ENCODE results near the gene SUGCT.

The SUGCT gene

DNA sequence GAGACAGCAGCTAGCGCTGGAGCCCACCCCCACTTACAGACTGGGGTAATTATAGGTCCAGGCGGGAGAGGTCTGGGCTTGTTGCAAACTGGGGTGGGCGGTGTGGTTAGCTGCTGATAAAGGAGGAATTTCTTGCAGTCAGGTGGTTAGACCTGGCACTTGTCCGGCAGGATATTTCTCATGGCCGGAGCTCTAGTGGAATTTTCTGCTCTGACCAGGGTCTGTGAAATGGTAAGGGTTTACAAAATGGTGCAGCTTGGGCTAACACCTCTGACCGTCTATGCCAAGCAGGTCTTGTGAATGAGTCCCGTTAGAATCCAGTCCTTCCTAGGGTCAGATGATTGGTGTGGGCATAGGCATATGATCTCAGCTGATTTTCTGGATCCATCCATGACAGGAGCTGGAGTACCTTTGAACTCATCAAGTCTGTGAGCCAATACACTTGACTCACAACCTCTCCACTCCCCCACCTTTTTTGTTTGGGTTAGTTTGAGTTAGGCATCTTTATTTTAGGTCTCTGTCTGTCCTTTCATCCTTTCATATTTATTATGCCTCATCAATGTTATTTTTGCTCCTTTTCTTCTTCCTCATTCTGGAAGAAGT, 213.4 kb downstream of the SUGCT start:
- TF ChIP-seq CTCF (IDR thresholded peaks at IDR 0.05; ENCODE audit: control extremely low read depth, extremely low read depth, low read depth, missing control alignments): no peak
- ChIA-PET POLR2A (no interaction called here), CTCF (interaction anchor here (0.8 to 1.1 kb wide), 2 partner anchors 9 to 11 kb away, joined by 3 read pairs; no protein-coding TSS in a partner anchor)
- DNase-seq (ENCODE audit: extremely low spot score): no peak

- no peak for DNase-seq (ENCODE audit: extremely low spot score)
- TF ChIP-seq CTCF (IDR thresholded peaks at IDR 0.05; ENCODE audit: control extremely low read depth, extremely low read depth, low read depth, missing control alignments): no peak
- CTCF ChIA-PET: interaction anchor here (1.5 kb wide), 1 partner anchor 9 kb away, joined by 3 read pairs; no protein-coding TSS in a partner anchor
- POLR2A ChIA-PET: no interaction called here
Observed at GRCh38 chr7:40350100-40350499, 215.3 kb downstream of the SUGCT start.

- CTCF ChIA-PET: no interaction called here
- TF ChIP-seq CTCF (IDR thresholded peaks at IDR 0.05; ENCODE audit: control extremely low read depth, extremely low read depth, low read depth, missing control alignments): no peak
- DNase-seq (ENCODE audit: extremely low spot score): no peak
- POLR2A ChIA-PET: no interaction called here
Observed at GRCh38 chr7:40354711-40355110, 219.9 kb downstream of the SUGCT start.

DNA sequence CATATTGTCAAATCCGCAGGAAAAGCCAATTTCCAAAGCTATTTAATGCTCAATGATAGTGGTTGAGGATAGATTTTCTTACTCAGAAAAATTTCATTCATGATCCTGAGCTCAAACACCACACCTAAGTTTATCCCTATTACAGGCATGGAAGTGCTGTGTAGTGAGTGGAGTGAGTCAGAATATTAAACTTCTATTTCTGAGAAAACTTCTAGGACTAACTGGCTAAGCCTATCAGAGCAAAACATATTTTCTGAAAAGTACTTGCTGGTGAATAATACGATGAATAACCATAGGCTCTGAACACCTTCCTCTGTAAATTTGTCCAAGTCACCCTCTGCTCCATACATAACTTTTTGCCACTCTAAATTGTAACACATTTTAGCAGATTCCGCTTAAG, 221.5 kb downstream of the SUGCT start:
- ChIA-PET POLR2A (no interaction called here), CTCF (no interaction called here)
- no peak for TF ChIP-seq CTCF (IDR thresholded peaks at IDR 0.05; ENCODE audit: control extremely low read depth, extremely low read depth, low read depth, missing control alignments)
- DNase-seq (ENCODE audit: extremely low spot score): no peak

DNA sequence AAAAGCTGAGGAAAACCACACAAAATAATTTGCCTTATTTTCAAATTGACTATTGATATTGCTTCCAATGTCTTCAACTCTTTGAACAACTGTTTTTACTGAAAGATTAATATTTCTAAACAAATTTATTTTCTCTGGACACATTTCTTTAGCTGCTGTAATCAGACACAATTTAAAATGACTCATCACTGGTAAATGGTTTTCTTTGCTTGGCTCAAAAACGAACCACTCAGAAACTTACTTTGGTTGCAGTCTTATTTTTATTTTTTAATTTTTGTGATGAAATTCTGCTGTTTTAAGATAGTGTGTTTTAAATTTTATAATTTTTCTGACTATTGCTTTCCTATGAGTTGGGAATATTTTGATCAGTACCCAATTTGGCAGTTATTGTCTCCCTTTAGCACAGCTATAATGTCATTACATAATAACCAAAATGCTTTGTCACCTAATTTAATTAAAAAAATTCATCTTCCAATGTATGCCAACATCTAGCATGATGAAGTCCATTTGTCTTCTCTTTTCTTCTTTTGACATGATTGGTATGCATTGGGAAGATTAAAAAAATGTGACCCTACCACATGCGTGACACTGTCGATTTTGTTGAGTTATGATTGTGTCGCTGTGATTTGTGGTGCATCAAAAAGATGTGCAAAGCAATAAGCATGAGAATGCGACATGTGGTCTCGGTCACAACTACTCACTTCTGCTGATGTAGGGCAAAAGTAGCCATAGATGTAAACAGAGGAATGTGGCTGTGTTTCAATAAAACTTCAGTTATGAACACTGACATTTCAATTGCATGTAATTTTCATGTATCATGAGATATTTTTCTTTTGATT, 222.3 kb downstream of the SUGCT start:
- no peak for TF ChIP-seq CTCF (IDR thresholded peaks at IDR 0.05; ENCODE audit: control extremely low read depth, extremely low read depth, low read depth, missing control alignments)
- no peak for DNase-seq (ENCODE audit: extremely low spot score)
- CTCF ChIA-PET: interaction anchor here (1.1 kb wide), 1 partner anchor 9 kb away, joined by 3 read pairs; no protein-coding TSS in a partner anchor
- POLR2A ChIA-PET: no interaction called here

GRCh38 chr7:40369641-40370277, 235.0 kb downstream of the SUGCT start:
- TF ChIP-seq CTCF (IDR thresholded peaks at IDR 0.05; ENCODE audit: control extremely low read depth, extremely low read depth, low read depth, missing control alignments): no peak
- DNase-seq (ENCODE audit: extremely low spot score): no peak
- ChIA-PET CTCF (no interaction called here), POLR2A (no interaction called here)
